OCI-LY1 (cell line): Measurements from ENCODE around the gene FAM229A.
A peak's percentile ranks its signal among the peaks of the same experiment; 100 is the strongest.

Experiments
- H2AFZ ChIP-seq: fragments of 200-600 bp; sonication (generic), shearing (Covaris generic); 2 replicates; pipeline ENCODE4 v1.6.0; 2014; ENCODE audit warnings: antibody characterized with exemption, mild to moderate bottlenecking, low read length
- H3F3A ChIP-seq: fragments of 200-600 bp; sonication (generic), shearing (Covaris generic); 2 replicates; pipeline ENCODE4 v1.6.0; 2014; ENCODE audit warnings: mild to moderate bottlenecking, antibody characterized with exemption, low read length, moderate library complexity; ENCODE audit not compliant: insufficient read depth
- H3K27ac ChIP-seq: fragments of 200-600 bp; sonication (generic); 2 replicates; pipeline ENCODE4 v1.5.1; 2014; ENCODE audit warnings: low read length, mixed run types, mild to moderate bottlenecking, low read depth; ENCODE audit not compliant: poor library complexity, severe bottlenecking
- H3K27me3 ChIP-seq: fragments of 200-600 bp; sonication (generic); 2 replicates; pipeline ENCODE4 v1.6.0; 2014; ENCODE audit warnings: antibody characterized with exemption, mild to moderate bottlenecking, low read length, moderate library complexity; ENCODE audit not compliant: insufficient read depth
- H3K36me3 ChIP-seq: fragments of 200-600 bp; sonication (generic); 2 replicates; pipeline ENCODE4 v1.6.1; 2014; ENCODE audit warnings: mild to moderate bottlenecking, antibody characterized with exemption, low read length, moderate library complexity, mixed read lengths; ENCODE audit not compliant: insufficient read depth
- H3K4me1 ChIP-seq: fragments of 200-600 bp; sonication (generic); 2 replicates; pipeline ENCODE4 v1.5.1; 2014; ENCODE audit warnings: mild to moderate bottlenecking, low read length, moderate library complexity; ENCODE audit not compliant: insufficient read depth, severe bottlenecking
- H3K4me2 ChIP-seq: fragments of 200-600 bp; sonication (generic), shearing (Covaris generic); 2 replicates; pipeline ENCODE4 v1.6.1; 2014; ENCODE audit warnings: low read length
- H3K4me3 ChIP-seq: fragments of 200-600 bp; sonication (generic); 2 replicates; pipeline ENCODE4 v1.5.1; 2014; ENCODE audit warnings: low read length, low read depth, mild to moderate bottlenecking, mixed read lengths; ENCODE audit not compliant: poor library complexity, severe bottlenecking
- H3K79me2 ChIP-seq: fragments of 200-600 bp; shearing (Covaris generic); 2 replicates; pipeline ENCODE4 v1.6.1; 2016; ENCODE audit warnings: mixed run types, low read length, mixed read lengths; ENCODE audit not compliant: insufficient read depth
- H3K9ac ChIP-seq: fragments of 200-600 bp; sonication (generic), shearing (Covaris generic); 2 replicates; pipeline ENCODE4 v1.6.1; 2014; ENCODE audit warnings: mild to moderate bottlenecking, low read length, mixed read lengths
- H3K9me2 ChIP-seq: fragments of 200-600 bp; sonication (generic), shearing (Covaris generic); 2 replicates; pipeline ENCODE4 v1.6.1; 2014; ENCODE audit warnings: low read depth, mild to moderate bottlenecking, low read length, mixed read lengths
- H3K9me3 ChIP-seq: fragments of 200-600 bp; shearing (Covaris generic); 2 replicates; pipeline ENCODE4 v1.6.1; 2014; ENCODE audit warnings: low read length, mixed read lengths
- H4K20me1 ChIP-seq: fragments of 200-600 bp; sonication (generic), shearing (Covaris generic); 2 replicates; pipeline ENCODE4 v1.6.0; 2016; ENCODE audit warnings: mild to moderate bottlenecking, low read length; ENCODE audit not compliant: insufficient read depth
- EZH2 ChIP-seq: fragments of 200-600 bp; sonication (generic), shearing (Covaris generic); IDR thresholded peaks from 2 replicates; pipeline ENCODE4 v1.8.0; 2017; ENCODE audit warnings: borderline replicate concordance, mixed run types, mild to moderate bottlenecking, antibody characterized with exemption, low read length, moderate library complexity, mixed read lengths
- TF ChIP-seq, protein P1 (sequence below): fragments of 200-600 bp; sonication (generic), shearing (Covaris generic); IDR thresholded peaks from 2 replicates; pipeline ENCODE4 v1.5.1; 2017; ENCODE audit warnings: mild to moderate bottlenecking, antibody characterized with exemption, low read length, moderate library complexity, mixed read lengths

FAM229A gene

DNA sequence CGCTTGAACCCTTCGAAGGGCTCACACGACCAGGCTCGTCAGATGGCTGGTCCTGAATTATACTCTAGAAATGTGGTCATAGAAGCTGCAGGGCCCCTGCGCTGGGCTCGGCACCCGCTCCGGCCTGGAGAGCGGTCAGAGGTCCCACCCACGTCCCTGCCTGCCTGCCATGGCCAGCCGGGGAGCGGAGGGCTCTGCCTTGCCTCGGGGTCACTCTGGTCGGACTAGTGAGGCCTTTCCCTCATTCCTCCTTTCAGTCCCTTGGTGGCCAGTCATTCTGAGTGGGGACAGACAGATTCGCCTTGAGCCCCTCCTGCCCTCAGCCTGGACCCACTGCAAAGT lies 25.7 kb downstream of the FAM229A start:
- H2AFZ ChIP-seq, result no peak overlapping the region

GRCh38 chr1:32335790-32336590 lies 26.3 kb downstream of the FAM229A start, which contains the start of gene MARCKSL1:
MARCKSL1 (minus strand) TSS chr1:32336233; CDS start chr1:32336033, 200 bp downstream.
- Histone ChIP-seq H3K9me3 (no peaks in the 10 kb centered on the region), H3K4me3 (peak within 1 kb of the TSS; percentile 74), H3K9ac (peak within 1 kb of the TSS; percentile 85), H3K36me3 (peaks cover 38% of the 10 kb centered on the region), H3K27ac (peak within 1 kb of the TSS; percentile 77), H3K27me3 (0 out of 2 replicates have a peak, but pooled peaks cover 8% of the 10 kb centered on the region), H3K4me2 (peak within 1 kb of the TSS; percentile 96), H3K4me1 (peaks cover 44% of the 10 kb centered on the region), H4K20me1 (no peaks in the 10 kb centered on the region), H2AFZ (no peak within 1 kb of the TSS), H3K9me2 (no peaks in the 10 kb centered on the region), H3F3A (peaks cover 15% of the 10 kb centered on the region), H3K79me2 (peaks cover 7% of the 10 kb centered on the region; the same call in 1 of the 2 replicates)
- no peak for TF ChIP-seq EZH2
- TF ChIP-seq, protein P1, sequence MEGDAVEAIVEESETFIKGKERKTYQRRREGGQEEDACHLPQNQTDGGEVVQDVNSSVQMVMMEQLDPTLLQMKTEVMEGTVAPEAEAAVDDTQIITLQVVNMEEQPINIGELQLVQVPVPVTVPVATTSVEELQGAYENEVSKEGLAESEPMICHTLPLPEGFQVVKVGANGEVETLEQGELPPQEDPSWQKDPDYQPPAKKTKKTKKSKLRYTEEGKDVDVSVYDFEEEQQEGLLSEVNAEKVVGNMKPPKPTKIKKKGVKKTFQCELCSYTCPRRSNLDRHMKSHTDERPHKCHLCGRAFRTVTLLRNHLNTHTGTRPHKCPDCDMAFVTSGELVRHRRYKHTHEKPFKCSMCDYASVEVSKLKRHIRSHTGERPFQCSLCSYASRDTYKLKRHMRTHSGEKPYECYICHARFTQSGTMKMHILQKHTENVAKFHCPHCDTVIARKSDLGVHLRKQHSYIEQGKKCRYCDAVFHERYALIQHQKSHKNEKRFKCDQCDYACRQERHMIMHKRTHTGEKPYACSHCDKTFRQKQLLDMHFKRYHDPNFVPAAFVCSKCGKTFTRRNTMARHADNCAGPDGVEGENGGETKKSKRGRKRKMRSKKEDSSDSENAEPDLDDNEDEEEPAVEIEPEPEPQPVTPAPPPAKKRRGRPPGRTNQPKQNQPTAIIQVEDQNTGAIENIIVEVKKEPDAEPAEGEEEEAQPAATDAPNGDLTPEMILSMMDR, result no peak

More for the DNA sequence above, 25.7 kb downstream of the FAM229A start:
- Histone ChIP-seq H3F3A (peaks cover 15% of the 10 kb centered on the region), H3K9me3 (no peaks in the 10 kb centered on the region), H3K9ac (no peak overlapping the region), H3K9me2 (no peaks in the 10 kb centered on the region), H3K4me1 (peaks cover 44% of the 10 kb centered on the region), H3K27me3 (0 out of 2 replicates have a peak, but pooled peaks cover 8% of the 10 kb centered on the region), H3K36me3 (peaks cover 33% of the 10 kb centered on the region), H3K27ac (no peak overlapping the region), H3K4me3 (peak overlapping the region; percentile 74), H3K4me2 (peak overlapping the region; percentile 96), H4K20me1 (no peaks in the 10 kb centered on the region), H3K79me2 (peaks cover 7% of the 10 kb centered on the region; the same call in 1 of the 2 replicates)
- TF ChIP-seq, protein P1, result no peak
- TF ChIP-seq EZH2, result no peak

DNA sequence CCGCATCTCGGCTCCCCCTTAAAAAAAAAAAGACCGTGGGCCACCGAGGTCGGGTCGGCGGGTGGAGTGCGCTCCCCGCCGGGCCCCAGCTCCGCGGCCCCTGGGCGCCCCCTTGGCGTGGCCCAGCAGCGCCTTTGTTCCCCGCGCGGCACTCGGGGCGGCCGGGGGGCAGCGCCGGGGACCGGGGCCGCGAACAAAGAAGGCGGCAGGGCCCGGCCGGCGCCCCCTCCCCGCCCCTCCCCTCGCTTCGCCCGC lies 26.8 kb downstream of the FAM229A start:
- Histone ChIP-seq H3K9me2 (no peaks in the 10 kb centered on the region), H3K4me1 (peaks cover 44% of the 10 kb centered on the region), H3K79me2 (peaks cover 7% of the 10 kb centered on the region; the same call in 1 of the 2 replicates), H3K27ac (peak overlapping the region; percentile 77), H3K4me2 (peak overlapping the region; percentile 96), H3K27me3 (0 out of 2 replicates have a peak, but pooled peaks cover 8% of the 10 kb centered on the region), H3K36me3 (peaks cover 44% of the 10 kb centered on the region), H4K20me1 (no peaks in the 10 kb centered on the region), H3K4me3 (peak overlapping the region; percentile 74), H3K9me3 (no peaks in the 10 kb centered on the region), H2AFZ (no peak overlapping the region), H3F3A (peaks cover 15% of the 10 kb centered on the region), H3K9ac (peak overlapping the region; percentile 85)
- TF ChIP-seq EZH2, result no peak
- TF ChIP-seq, protein P1, result no peak
